Gastroesophageal sphincter (tissue), 3 donors: ENCODE results near the gene INSR.

Experiments used
- CTCF ChIP-seq, 4 experiments: fragments of 200-600 bp in 2 of 4; fragments of 450-650 bp in 2 of 4; sonication (generic) in 1 of 4; IDR thresholded peaks; one replicate each; pipeline ENCODE4 v1.5.1; 2017 to 2019; ENCODE audit warnings: antibody characterized with exemption in 4 of 4, mild to moderate bottlenecking in 2 of 4, moderate library complexity in 2 of 4
- EP300 ChIP-seq: sonication (generic); formaldehyde crosslinking; IDR thresholded peaks from one replicate; pipeline ENCODE4 v1.6.1; 2017; ENCODE audit warnings: antibody characterized with exemption, mild to moderate bottlenecking
- POLR2A ChIP-seq, 2 donors: fragments of 450-650 bp; IDR thresholded peaks; one replicate each; pipeline ENCODE4 v1.6.1; 2017; ENCODE audit warnings: antibody characterized with exemption in 2 of 2, mild to moderate bottlenecking in 2 of 2, moderate library complexity in 1 of 2
- POLR2AphosphoS5 ChIP-seq: sonication (generic); formaldehyde crosslinking; IDR thresholded peaks from one replicate; pipeline ENCODE4 v1.6.1; 2017; ENCODE audit warnings: antibody characterized with exemption

GRCh38 chr19:7216373-7216902, 77.8 kb downstream of the INSR start:
- TF ChIP-seq CTCF (IDR thresholded peaks at IDR 0.05) = no peak
- TF ChIP-seq EP300 = no peak
- TF ChIP-seq POLR2AphosphoS5 = no peak
- TF ChIP-seq POLR2A (IDR thresholded peaks at IDR 0.05) = no peak
